Activated CD4-positive, alpha-beta memory T cell treated with anti-CD3 and anti-CD28 coated beads for 36 hours (primary cell): ENCODE data around the gene SHOC2. TPM values are rescaled to one million over a fixed set of nuclear protein-coding genes. Genes with fewer than 3 reads are reported as not detected.

Source experiments
- CTCF ChIA-PET: fragments of 350-600 bp; sonication (Branson Sonifier 250); formaldehyde crosslinking; loops from one replicate; lab custom pipeline; 2021; ENCODE audit warnings: antibody characterized with exemption, inconsistent platforms; lab: Charles Lee
- POLR2A ChIA-PET: fragments of 350-600 bp; sonication (Branson Sonifier 250); formaldehyde crosslinking; loops from one replicate; lab custom pipeline; 2021; ENCODE audit warnings: antibody characterized with exemption; lab: Charles Lee
- DNase-seq: peaks from one replicate; pipeline ENCODE4 v3.0.0-alpha.2; 2020
- H3K27ac Mint-ChIP-seq: one replicate; pipeline ENCODE4 v1.8.0; 2021; ENCODE audit warnings: mixed read lengths
- H3K27me3 Mint-ChIP-seq: one replicate; pipeline ENCODE4 v1.8.0; 2021; ENCODE audit warnings: mixed read lengths
- H3K36me3 Mint-ChIP-seq: one replicate; pipeline ENCODE4 v1.8.0; 2021; ENCODE audit warnings: mixed read lengths
- H3K4me1 Mint-ChIP-seq: one replicate; pipeline ENCODE4 v1.8.0; 2021; ENCODE audit warnings: low read depth, mixed read lengths
- H3K4me3 Mint-ChIP-seq: one replicate; pipeline ENCODE4 v1.8.0; 2021; ENCODE audit warnings: mild to moderate bottlenecking, mixed read lengths
- H3K9me3 Mint-ChIP-seq: one replicate; pipeline ENCODE4 v1.8.0; 2021; ENCODE audit warnings: mixed read lengths
- intact Hi-C: fragments of 100-400 bp; cut with micrococcal nuclease; formaldehyde crosslinking; loops from one replicate; pipeline ENCODE4 v1.15.1; 2023
- total RNA-seq, 2 experiments: library from RNA; stranded (reverse); gene quantifications; one replicate each; pipeline ENCODE4 v1.2.3, GENCODE V29; 2021

The SHOC2 gene
- total RNA-seq, 2 experiments from 2014 or later = 30.7 to 32.5 TPM

DNA sequence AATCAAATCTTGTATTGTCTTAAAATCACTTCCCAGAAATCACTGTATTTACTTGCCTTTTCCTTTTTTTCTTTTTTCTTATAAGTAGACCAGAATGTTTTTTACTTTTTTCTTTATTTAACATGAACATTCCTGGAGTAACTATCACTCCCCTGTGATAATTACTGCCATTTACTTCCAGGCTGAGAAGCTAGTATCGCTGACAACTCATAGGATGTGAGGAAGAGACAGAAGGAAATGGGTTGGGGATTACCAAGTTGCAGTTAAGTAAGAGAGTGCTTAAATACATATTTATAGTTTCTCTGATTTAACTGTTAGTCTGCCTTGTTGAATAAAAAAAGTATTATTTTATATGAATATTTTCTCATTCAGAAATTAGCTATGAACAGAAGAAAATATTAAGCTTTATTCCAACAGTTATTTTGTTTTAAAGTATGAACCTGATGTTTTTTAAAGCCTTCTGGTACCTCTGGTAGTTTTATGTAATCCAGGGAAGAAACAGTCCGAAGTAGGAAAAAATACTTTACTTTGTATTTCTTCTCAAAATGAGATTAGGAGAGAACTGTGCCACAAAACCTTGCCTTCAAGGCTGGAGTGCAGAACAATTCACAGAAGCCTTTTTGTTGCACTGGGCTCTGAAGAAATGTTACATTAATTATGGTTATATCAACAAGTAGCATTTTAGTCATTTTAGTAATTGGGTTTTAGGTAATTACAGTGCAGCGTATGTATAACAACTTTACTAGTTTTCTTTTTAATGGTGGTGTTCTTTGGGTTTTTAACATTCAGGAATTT lies 72.8 kb downstream of the SHOC2 start:
- intact Hi-C loops = loop anchor here (2.0 to 5.0 kb wide), 3 partner anchors 130 to 1541 kb away; no protein-coding TSS in a partner anchor
- H3K4me1 Mint-ChIP-seq = peaks cover 28% of the 10 kb centered on the region
- CTCF ChIA-PET = interaction anchor here (1.5 kb wide), 1 partner anchor 98 kb away, joined by 5 read pairs; no protein-coding TSS in a partner anchor

GRCh38 chr10:110993024-110993693 lies 73.8 kb downstream of the SHOC2 start:
- no peak for DNase-seq
- Mint-ChIP-seq H3K36me3 (peaks cover 11% of the 10 kb centered on the region), H3K9me3 (no peaks in the 10 kb centered on the region), H3K27ac (no peak overlapping the region), H3K4me3 (no peak overlapping the region), H3K4me1 (peaks cover 28% of the 10 kb centered on the region), H3K27me3 (no peaks in the 10 kb centered on the region)
- intact Hi-C loops = loop anchor here (1.0 to 5.0 kb wide), 6 partner anchors 10 to 1540 kb away; no protein-coding TSS in a partner anchor
- POLR2A ChIA-PET = interaction anchor here (0.6 to 1.2 kb wide), 3 partner anchors 74 to 219 kb away, joined by 3 to 6 read pairs (median 4); partner anchors contain the start of genes BBIP1 and SHOC2
- CTCF ChIA-PET = interaction anchor here (1.5 kb wide), 1 partner anchor 99 kb away, joined by 5 read pairs; no protein-coding TSS in a partner anchor

More for the DNA sequence above, 72.8 kb downstream of the SHOC2 start:
- POLR2A ChIA-PET = interaction anchor here (0.6 to 1.2 kb wide), 3 partner anchors 73 to 218 kb away, joined by 3 to 6 read pairs (median 4); partner anchors contain the start of genes BBIP1 and SHOC2
- H3K9me3 Mint-ChIP-seq = no peaks in the 10 kb centered on the region
- no peak overlapping the region for H3K27ac Mint-ChIP-seq
- no peaks in the 10 kb centered on the region for H3K27me3 Mint-ChIP-seq
- peaks cover 12% of the 10 kb centered on the region for H3K36me3 Mint-ChIP-seq
- no peak for DNase-seq
- H3K4me3 Mint-ChIP-seq = no peak overlapping the region

- CTCF ChIA-PET = interaction anchor here (1.1 kb wide), 1 partner anchor 1142 kb away, joined by 3 read pairs; no protein-coding TSS in a partner anchor
- no peak for DNase-seq
- Mint-ChIP-seq H3K4me1 (peaks cover 28% of the 10 kb centered on the region), H3K27me3 (no peaks in the 10 kb centered on the region), H3K36me3 (peaks cover 6% of the 10 kb centered on the region), H3K27ac (no peak overlapping the region), H3K9me3 (no peaks in the 10 kb centered on the region), H3K4me3 (no peak overlapping the region)
- intact Hi-C loops = loop anchor here (5.0 kb wide), 1 partner anchor 132 kb away; no protein-coding TSS in a partner anchor
- POLR2A ChIA-PET = no interaction called here
Measured at GRCh38 chr10:110994406-110995086, 75.1 kb downstream of the SHOC2 start.

GRCh38 chr10:110995301-110995700 lies 75.9 kb downstream of the SHOC2 start:
- H3K27me3 Mint-ChIP-seq = no peaks in the 10 kb centered on the region
- intact Hi-C loops = no loop called here
- no peaks in the 10 kb centered on the region for H3K9me3 Mint-ChIP-seq
- no peak overlapping the region for H3K27ac Mint-ChIP-seq
- DNase-seq = no peak
- peaks cover 1% of the 10 kb centered on the region for H3K36me3 Mint-ChIP-seq
- POLR2A ChIA-PET = no interaction called here
- peaks cover 28% of the 10 kb centered on the region for H3K4me1 Mint-ChIP-seq
- CTCF ChIA-PET = interaction anchor here (1.1 kb wide), 2 partner anchors 34 to 1141 kb away, joined by 3 to 4 read pairs; no protein-coding TSS in a partner anchor
- no peak overlapping the region for H3K4me3 Mint-ChIP-seq

GRCh38 chr10:110996256-110996655 lies 76.9 kb downstream of the SHOC2 start:
- intact Hi-C loops = no loop called here
- Mint-ChIP-seq H3K4me3 (no peak overlapping the region), H3K36me3 (peaks cover 1% of the 10 kb centered on the region), H3K27ac (no peak overlapping the region), H3K4me1 (peaks cover 22% of the 10 kb centered on the region), H3K27me3 (no peaks in the 10 kb centered on the region), H3K9me3 (no peaks in the 10 kb centered on the region)
- ChIA-PET POLR2A (no interaction called here), CTCF (interaction anchor here (0.5 to 1.1 kb wide), 2 partner anchors 35 to 99 kb away, joined by 3 to 4 read pairs; no protein-coding TSS in a partner anchor)
- no peak for DNase-seq

GRCh38 chr10:111004016-111004415 lies 84.6 kb downstream of the SHOC2 start:
- Mint-ChIP-seq H3K27ac (no peak overlapping the region), H3K4me1 (peaks cover 2% of the 10 kb centered on the region), H3K36me3 (peaks cover 17% of the 10 kb centered on the region), H3K4me3 (no peak overlapping the region), H3K9me3 (no peaks in the 10 kb centered on the region), H3K27me3 (no peaks in the 10 kb centered on the region)
- intact Hi-C loops = no loop called here
- DNase-seq = no peak
- POLR2A ChIA-PET = no interaction called here
- CTCF ChIA-PET = no interaction called here

DNA sequence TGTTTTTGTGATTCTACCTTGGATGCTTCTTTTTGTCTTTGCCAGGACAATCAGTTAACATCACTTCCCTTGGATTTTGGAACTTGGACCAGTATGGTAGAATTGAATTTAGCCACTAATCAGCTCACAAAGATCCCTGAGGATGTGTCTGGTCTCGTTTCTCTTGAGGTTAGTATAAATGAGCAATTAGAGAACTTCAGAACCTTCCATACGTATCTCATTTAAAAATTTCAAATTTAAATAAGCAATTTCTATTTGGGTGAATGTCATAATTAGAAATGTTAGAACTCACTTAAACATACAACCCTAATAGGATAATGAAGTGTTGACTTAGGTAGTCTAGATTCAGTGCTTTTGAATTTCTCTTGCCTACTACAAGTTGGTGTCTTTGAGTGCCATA lies 88.1 kb downstream of the SHOC2 start:
- intact Hi-C loops = no loop called here
- H3K4me3 Mint-ChIP-seq = no peak overlapping the region
- H3K4me1 Mint-ChIP-seq = peaks cover 2% of the 10 kb centered on the region
- CTCF ChIA-PET = no interaction called here
- no peaks in the 10 kb centered on the region for H3K27me3 Mint-ChIP-seq
- H3K36me3 Mint-ChIP-seq = peaks cover 22% of the 10 kb centered on the region
- DNase-seq = no peak
- no peaks in the 10 kb centered on the region for H3K9me3 Mint-ChIP-seq
- POLR2A ChIA-PET = no interaction called here
- no peak overlapping the region for H3K27ac Mint-ChIP-seq

GRCh38 chr10:111015181-111015580 lies 95.8 kb downstream of the SHOC2 start:
- Mint-ChIP-seq H3K27ac (no peak overlapping the region), H3K9me3 (no peaks in the 10 kb centered on the region), H3K4me3 (no peak overlapping the region), H3K27me3 (no peaks in the 10 kb centered on the region), H3K4me1 (peaks cover 8% of the 10 kb centered on the region), H3K36me3 (peaks cover 32% of the 10 kb centered on the region)
- DNase-seq = no peak
- CTCF ChIA-PET = no interaction called here
- intact Hi-C loops = no loop called here
- POLR2A ChIA-PET = no interaction called here

DNA sequence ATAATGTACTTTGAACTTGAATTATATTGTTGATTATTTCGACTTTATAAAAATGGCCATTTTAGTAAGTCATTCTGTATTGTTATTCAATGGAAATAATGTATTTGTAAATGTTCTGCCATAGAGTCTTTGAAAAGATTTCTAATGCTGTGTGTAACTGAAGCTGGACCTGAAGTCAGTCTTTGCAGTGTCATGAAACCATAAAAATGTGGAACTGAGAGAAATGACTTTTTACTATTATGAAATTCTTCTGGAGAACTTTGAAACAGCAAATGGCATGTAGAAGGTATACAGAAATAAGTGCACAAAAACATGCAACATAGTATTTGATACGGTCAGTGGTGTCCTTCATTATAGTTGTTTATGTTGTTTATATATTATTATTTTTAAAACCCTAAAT lies 97.7 kb downstream of the SHOC2 start:
- CTCF ChIA-PET = no interaction called here
- Mint-ChIP-seq H3K27me3 (no peaks in the 10 kb centered on the region), H3K36me3 (peaks cover 42% of the 10 kb centered on the region), H3K4me3 (no peak overlapping the region), H3K4me1 (peaks cover 8% of the 10 kb centered on the region), H3K9me3 (peaks cover 1% of the 10 kb centered on the region), H3K27ac (no peak overlapping the region)
- DNase-seq = no peak
- intact Hi-C loops = no loop called here
- POLR2A ChIA-PET = no interaction called here

GRCh38 chr10:111018021-111018420 lies 98.6 kb downstream of the SHOC2 start:
- H3K9me3 Mint-ChIP-seq = peaks cover 8% of the 10 kb centered on the region
- no peak overlapping the region for H3K27ac Mint-ChIP-seq
- H3K4me3 Mint-ChIP-seq = no peak overlapping the region
- peaks cover 47% of the 10 kb centered on the region for H3K36me3 Mint-ChIP-seq
- ChIA-PET CTCF (no interaction called here), POLR2A (no interaction called here)
- no peaks in the 10 kb centered on the region for H3K27me3 Mint-ChIP-seq
- H3K4me1 Mint-ChIP-seq = peaks cover 8% of the 10 kb centered on the region
- intact Hi-C loops = no loop called here
- DNase-seq = no peak

GRCh38 chr10:111023060-111023459 lies 103.7 kb downstream of the SHOC2 start:
- Mint-ChIP-seq H3K4me3 (no peak overlapping the region), H3K36me3 (peaks cover 50% of the 10 kb centered on the region), H3K9me3 (peaks cover 42% of the 10 kb centered on the region), H3K27ac (no peak overlapping the region), H3K4me1 (peaks cover 3% of the 10 kb centered on the region), H3K27me3 (no peaks in the 10 kb centered on the region)
- ChIA-PET POLR2A (interaction anchor here (0.6 kb wide), 1 partner anchor 18 kb away, joined by 3 read pairs; no protein-coding TSS in a partner anchor), CTCF (interaction anchor here (0.7 kb wide), 1 partner anchor 280 kb away, joined by 3 read pairs; no protein-coding TSS in a partner anchor)
- intact Hi-C loops = no loop called here
- no peak for DNase-seq
